ENCODE measurements around the gene NDST3. TPM values are rescaled to one million over a fixed set of nuclear protein-coding genes. Genes with fewer than 3 reads are reported as not detected.

NDST3 gene
- total RNA-seq, 3 donors from 2014 or later, result 0.29 TPM; not detected in 2

DNA sequence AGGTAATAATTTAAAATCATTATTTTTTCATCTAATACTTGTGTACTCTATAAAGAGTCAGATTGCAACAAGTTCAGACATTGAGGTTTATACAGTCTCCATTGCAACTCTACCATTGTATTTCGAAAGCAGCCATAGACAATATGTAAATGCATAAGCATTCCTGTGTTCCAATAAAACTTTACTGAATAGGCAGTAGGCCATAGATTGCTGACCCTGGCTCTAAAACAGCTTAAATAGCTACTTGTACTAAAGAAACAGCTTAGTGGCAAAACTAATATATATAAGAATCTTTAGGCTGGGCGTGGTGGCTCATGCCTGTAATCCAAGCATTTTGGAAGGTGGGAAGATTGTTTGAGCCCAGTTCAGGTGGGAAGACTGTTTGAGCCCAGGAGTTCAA lies 203.2 kb downstream of the NDST3 start:
- H3K4me3 ChIP-seq, result no peak overlapping the region
- intact Hi-C loops (cut with DNase I; ENCODE audit: low total_unique reads), result no loop called here
- no peaks in the 10 kb centered on the region for H3K9me3 ChIP-seq
- no peaks in the 10 kb centered on the region for H3K4me1 ChIP-seq
- no peaks in the 10 kb centered on the region for H3K36me3 ChIP-seq
- TF ChIP-seq CTCF (IDR thresholded peaks at IDR 0.05), result no peak
- TF ChIP-seq POLR2AphosphoS5 (IDR thresholded peaks at IDR 0.05), result no peak
- no peak for TF ChIP-seq POLR2A (IDR thresholded peaks at IDR 0.05)
- no peak overlapping the region for H3K27ac ChIP-seq
- no peak for DNase-seq (ENCODE audit: low spot score in 2 of 2)
- no peaks in the 10 kb centered on the region for H3K27me3 ChIP-seq

GRCh38 chr4:118249890-118250289 lies 215.6 kb downstream of the NDST3 start:
- TF ChIP-seq POLR2A (IDR thresholded peaks at IDR 0.05) (no peak), CTCF (IDR thresholded peaks at IDR 0.05) (no peak), POLR2AphosphoS5 (IDR thresholded peaks at IDR 0.05) (no peak)
- Histone ChIP-seq H3K27me3 (no peaks in the 10 kb centered on the region), H3K4me3 (no peak overlapping the region), H3K27ac (no peak overlapping the region), H3K4me1 (no peaks in the 10 kb centered on the region), H3K9me3 (peaks cover 0 to 4% of the 10 kb centered on the region in 2 donors), H3K36me3 (no peaks in the 10 kb centered on the region)
- no peak for DNase-seq (ENCODE audit: low spot score in 2 of 2)
- intact Hi-C loops (cut with DNase I; ENCODE audit: low total_unique reads), result no loop called here

DNA sequence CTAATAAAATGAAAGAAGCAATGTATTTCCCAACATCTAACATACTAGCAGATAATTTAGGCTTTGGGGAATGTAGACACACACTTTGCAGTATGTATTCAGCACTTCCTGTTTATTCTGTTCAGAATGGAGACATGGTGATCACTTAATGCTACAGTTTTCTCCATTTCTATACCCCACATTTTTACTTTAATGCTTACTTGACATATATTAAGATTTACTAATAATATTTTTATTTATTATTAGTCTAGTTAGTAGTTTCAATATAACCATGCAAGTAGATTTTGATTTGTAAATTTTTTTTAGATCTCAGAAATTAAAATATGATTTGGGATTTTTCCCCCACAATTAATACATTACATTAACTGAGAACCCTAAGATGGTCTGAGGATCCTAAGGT lies 220.1 kb downstream of the NDST3 start:
- DNase-seq (ENCODE audit: low spot score in 2 of 2), result no peak
- H3K4me3 ChIP-seq, result no peak overlapping the region
- no peaks in the 10 kb centered on the region for H3K27me3 ChIP-seq
- intact Hi-C loops (cut with DNase I; ENCODE audit: low total_unique reads), result no loop called here
- no peak overlapping the region for H3K27ac ChIP-seq
- peaks cover 0 to 4% of the 10 kb centered on the region in 2 donors for H3K9me3 ChIP-seq
- TF ChIP-seq CTCF (IDR thresholded peaks at IDR 0.05), result no peak
- TF ChIP-seq POLR2AphosphoS5 (IDR thresholded peaks at IDR 0.05), result no peak
- TF ChIP-seq POLR2A (IDR thresholded peaks at IDR 0.05), result no peak
- no peaks in the 10 kb centered on the region for H3K36me3 ChIP-seq
- no peaks in the 10 kb centered on the region for H3K4me1 ChIP-seq

DNA sequence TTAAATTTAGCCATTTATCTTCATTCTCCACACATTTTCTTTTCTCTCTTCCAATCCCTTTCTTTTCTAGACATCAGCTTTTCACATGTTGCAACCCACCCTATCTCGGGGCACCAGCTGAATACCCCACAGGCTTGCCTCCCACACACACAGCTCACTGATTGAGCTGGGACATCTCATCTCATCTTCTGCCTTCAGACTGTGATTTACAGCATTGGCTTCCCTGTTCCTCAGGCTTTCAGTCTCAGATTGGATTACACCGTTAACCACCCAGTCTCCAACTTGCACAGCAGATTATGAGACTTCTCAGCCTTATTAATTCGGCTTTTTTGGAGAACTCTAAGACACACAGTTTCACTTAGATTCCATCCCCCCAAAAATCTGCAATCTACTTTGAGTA lies 224.8 kb downstream of the NDST3 start:
- Histone ChIP-seq H3K27ac (no peak overlapping the region), H3K36me3 (no peaks in the 10 kb centered on the region), H3K4me1 (no peaks in the 10 kb centered on the region), H3K4me3 (no peak overlapping the region), H3K27me3 (no peaks in the 10 kb centered on the region), H3K9me3 (no peaks in the 10 kb centered on the region)
- no peak for DNase-seq (ENCODE audit: low spot score in 2 of 2)
- TF ChIP-seq CTCF (IDR thresholded peaks at IDR 0.05) (no peak), POLR2A (IDR thresholded peaks at IDR 0.05) (no peak), POLR2AphosphoS5 (IDR thresholded peaks at IDR 0.05) (no peak)
- intact Hi-C loops (cut with DNase I; ENCODE audit: low total_unique reads), result no loop called here

- DNase-seq (ENCODE audit: low spot score in 2 of 2), result no peak
- no peaks in the 10 kb centered on the region for H3K36me3 ChIP-seq
- no peaks in the 10 kb centered on the region for H3K27me3 ChIP-seq
- intact Hi-C loops (cut with DNase I; ENCODE audit: low total_unique reads), result no loop called here
- H3K9me3 ChIP-seq, result no peaks in the 10 kb centered on the region
- no peak overlapping the region for H3K4me3 ChIP-seq
- TF ChIP-seq POLR2A (IDR thresholded peaks at IDR 0.05) (no peak), CTCF (IDR thresholded peaks at IDR 0.05) (no peak), POLR2AphosphoS5 (IDR thresholded peaks at IDR 0.05) (no peak)
- H3K4me1 ChIP-seq, result no peaks in the 10 kb centered on the region
- no peak overlapping the region for H3K27ac ChIP-seq
Observed at GRCh38 chr4:118260309-118260708, 226.0 kb downstream of the NDST3 start.

Data from breast epithelium (tissue), 4 donors.